Astrocyte (in vitro differentiated cells and primary cell): ENCODE data around the gene BUD13.

ENCODE experiments used
- CTCF ChIP-seq: IDR thresholded peaks from 2 replicates; pipeline ENCODE4 v1.5.1; 2011; ENCODE audit warnings: low read depth, mild to moderate bottlenecking, inconsistent platforms, low read length, moderate library complexity; ENCODE audit not compliant: insufficient read depth
- EZH2 ChIP-seq: IDR thresholded peaks from 2 replicates; pipeline ENCODE4 v1.6.1; 2012; ENCODE audit warnings: mild to moderate bottlenecking, low read length, inconsistent platforms; ENCODE audit not compliant: insufficient read depth

- TF ChIP-seq CTCF = no peak
- TF ChIP-seq EZH2 = no peak
These were observed 62.6 kb downstream of the BUD13 start for GRCh38 chr11:116710001-116710674.
